AG04450 (cell line): Measurements from ENCODE around the gene FBN2. TPM values are rescaled to one million over a fixed set of nuclear protein-coding genes. Genes with fewer than 3 reads are reported as not detected.
A peak's percentile ranks its signal among the peaks of the same experiment; 100 is the strongest.

Source experiments
- CTCF ChIA-PET: fragments of 300-600, 350-600 bp; formaldehyde crosslinking; extraction: SDS; loops from one replicate; lab custom pipeline; 2022; ENCODE audit warnings: antibody characterized with exemption, inconsistent platforms; lab: Charles Lee
- POLR2A ChIA-PET: fragments of 350-600 bp; formaldehyde crosslinking; extraction: SDS; loops from one replicate; lab custom pipeline; 2021; ENCODE audit warnings: antibody characterized with exemption, inconsistent platforms; lab: Yijun Ruan, JAX
- DNase-seq: peaks from one replicate; pipeline ENCODE4 v3.0.0-alpha.2; 2011; ENCODE audit warnings: low read depth, low spot score
- H3K27ac ChIP-seq: one replicate; pipeline ENCODE4 v1.5.1; 2012; ENCODE audit warnings: low read depth, low read length, control low read depth
- H3K27me3 ChIP-seq: one replicate; pipeline ENCODE4 v1.6.0; 2012; ENCODE audit warnings: low read length; ENCODE audit not compliant: control insufficient read depth, insufficient read depth
- H3K4me3 ChIP-seq: 2 replicates; pipeline ENCODE4 v1.5.1; 2011; ENCODE audit warnings: mild to moderate bottlenecking, low read depth, low read length, control low read depth
- H3K9me3 ChIP-seq: 2 replicates; pipeline ENCODE4 v1.5.1; 2012; ENCODE audit warnings: low read length; ENCODE audit not compliant: control insufficient read depth, insufficient read depth
- CTCF ChIP-seq: IDR thresholded peaks from 2 replicates; pipeline ENCODE4 v1.5.1; 2011; ENCODE audit warnings: low read depth, low read length, control low read depth, inconsistent platforms
- polyA plus RNA-seq: library from polyadenylated mRNA; depleted of rRNA; stranded (reverse); fragments of >200 nt; gene quantifications from 2 replicates; pipeline ENCODE4 v1.2.3, GENCODE V29; 2011

The FBN2 gene
- polyA plus RNA-seq, 1 experiment: 46.5 TPM

GRCh38 chr5:128498844-128499455 lies 39.1 kb downstream of the FBN2 start:
- Histone ChIP-seq H3K27me3 (no peaks in the 10 kb centered on the region), H3K4me3 (no peak overlapping the region), H3K27ac (no peak overlapping the region), H3K9me3 (no peaks in the 10 kb centered on the region)
- TF ChIP-seq CTCF: peak; percentile 53
- POLR2A ChIA-PET: no interaction called here
- CTCF ChIA-PET: interaction anchor here (0.6 to 4.0 kb wide), 16 partner anchors 9 to 976 kb away, joined by 3 to 80 read pairs (median 5); no protein-coding TSS in a partner anchor
- DNase-seq: peak; percentile 54

GRCh38 chr5:128494516-128494915 lies 43.5 kb downstream of the FBN2 start:
- ChIA-PET POLR2A (no interaction called here), CTCF (interaction anchor here (0.7 kb wide), 1 partner anchor 11 kb away, joined by 3 read pairs; no protein-coding TSS in a partner anchor)
- no peak for DNase-seq
- 0 out of 2 replicates have a peak, but pooled peaks have one; percentile 26 for TF ChIP-seq CTCF
- no peaks in the 10 kb centered on the region for H3K27me3 ChIP-seq
- H3K9me3 ChIP-seq: no peaks in the 10 kb centered on the region
- no peak overlapping the region for H3K4me3 ChIP-seq
- H3K27ac ChIP-seq: no peak overlapping the region

- no peak for DNase-seq
- Histone ChIP-seq H3K4me3 (no peak overlapping the region), H3K27me3 (no peaks in the 10 kb centered on the region), H3K9me3 (no peaks in the 10 kb centered on the region), H3K27ac (no peak overlapping the region)
- ChIA-PET CTCF (interaction anchor here (0.7 kb wide), 1 partner anchor 10 kb away, joined by 3 read pairs; no protein-coding TSS in a partner anchor), POLR2A (no interaction called here)
- no peak for TF ChIP-seq CTCF
Measured at GRCh38 chr5:128493657-128494329, 44.3 kb downstream of the FBN2 start.

GRCh38 chr5:128491291-128491690 lies 46.8 kb downstream of the FBN2 start:
- Histone ChIP-seq H3K4me3 (no peak overlapping the region), H3K27ac (no peak overlapping the region), H3K27me3 (no peaks in the 10 kb centered on the region), H3K9me3 (no peaks in the 10 kb centered on the region)
- no peak for TF ChIP-seq CTCF
- ChIA-PET POLR2A (no interaction called here), CTCF (interaction anchor here (1.6 kb wide), 1 partner anchor 279 kb away, joined by 5 read pairs; no protein-coding TSS in a partner anchor)
- DNase-seq: no peak

GRCh38 chr5:128490761-128491160 lies 47.3 kb downstream of the FBN2 start:
- H3K4me3 ChIP-seq: no peak overlapping the region
- no peak overlapping the region for H3K27ac ChIP-seq
- no peaks in the 10 kb centered on the region for H3K9me3 ChIP-seq
- DNase-seq: no peak
- POLR2A ChIA-PET: no interaction called here
- CTCF ChIA-PET: interaction anchor here (1.6 kb wide), 1 partner anchor 278 kb away, joined by 5 read pairs; no protein-coding TSS in a partner anchor
- TF ChIP-seq CTCF: no peak
- H3K27me3 ChIP-seq: no peaks in the 10 kb centered on the region
